Activated CD4-positive, alpha-beta T cell treated with anti-CD3 and anti-CD28 coated beads, Interleukin-2, amount 50 U/mL, for 24 hours (primary cell): Measurements from ENCODE around the gene RNF32.
A peak's percentile ranks its signal among the peaks of the same experiment; 100 is the strongest.
"Not testable (repeated sequence)": the region's sequence is repeated elsewhere in the genome, so short reads cannot be mapped to it uniquely, and the experiment has no call there.

Source experiments
- DNase-seq, 2 donors: peaks; one replicate each; pipeline ENCODE4 v3.0.0-alpha.2; 2020; ENCODE audit warnings: low read depth in 1 of 2, low spot score in 1 of 2

RNF32 gene

GRCh38 chr7:156640949-156641485 lies 443 bp downstream of the RNF32 start:
- DNase-seq: peak in 1 of 2 donors; percentile 48

- no peak for DNase-seq
Observed at GRCh38 chr7:156642306-156643045, 1.9 kb downstream of the RNF32 start.

GRCh38 chr7:156647330-156647729 lies 6.8 kb downstream of the RNF32 start:
- DNase-seq: not testable (repeated sequence)

GRCh38 chr7:156650042-156650441 lies 9.5 kb downstream of the RNF32 start:
- no peak for DNase-seq

- DNase-seq: no peak
Observed at GRCh38 chr7:156651474-156651873, 10.9 kb downstream of the RNF32 start.

GRCh38 chr7:156652886-156653568 lies 12.5 kb downstream of the RNF32 start:
- no peak for DNase-seq

- no peak for DNase-seq
Observed at GRCh38 chr7:156654511-156655234, 14.1 kb downstream of the RNF32 start.

- DNase-seq: no peak
Observed at GRCh38 chr7:156655251-156655650, 14.7 kb downstream of the RNF32 start.

GRCh38 chr7:156655983-156656382 lies 15.4 kb downstream of the RNF32 start:
- DNase-seq: no peak

GRCh38 chr7:156656598-156656997 lies 16.0 kb downstream of the RNF32 start:
- no peak for DNase-seq

- DNase-seq: no peak
Observed at GRCh38 chr7:156657681-156658080, 17.1 kb downstream of the RNF32 start.

GRCh38 chr7:156659203-156659602 lies 18.6 kb downstream of the RNF32 start:
- DNase-seq: no peak

GRCh38 chr7:156659961-156660360 lies 19.4 kb downstream of the RNF32 start:
- DNase-seq: no peak

GRCh38 chr7:156661637-156662036 lies 21.1 kb downstream of the RNF32 start:
- DNase-seq: no peak

GRCh38 chr7:156662277-156662676 lies 21.7 kb downstream of the RNF32 start:
- DNase-seq: no peak

- no peak for DNase-seq
Observed at GRCh38 chr7:156665101-156665500, 24.5 kb downstream of the RNF32 start.

- no peak for DNase-seq
Observed at GRCh38 chr7:156666368-156667109, 26.0 kb downstream of the RNF32 start.

GRCh38 chr7:156667110-156667426 lies 26.5 kb downstream of the RNF32 start:
- DNase-seq: no peak

- no peak for DNase-seq
Observed at GRCh38 chr7:156668130-156668741, 27.7 kb downstream of the RNF32 start.

- no peak for DNase-seq
Observed at GRCh38 chr7:156669035-156669828, 28.7 kb downstream of the RNF32 start.
